GM12875 (cell line): Measurements from ENCODE around the gene CHRM2.

Source experiments
- H3K4me3 ChIP-seq: one replicate; pipeline ENCODE4 v1.5.1; 2011; ENCODE audit warnings: low read depth, low read length, control low read depth
- TF ChIP-seq, protein P1 (sequence below): IDR thresholded peaks from 2 replicates; pipeline ENCODE4 v1.5.1; 2011; ENCODE audit warnings: low read depth, mild to moderate bottlenecking, control low read depth, inconsistent platforms, low read length, moderate library complexity, borderline replicate concordance; ENCODE audit not compliant: insufficient read depth

CHRM2 gene

DNA sequence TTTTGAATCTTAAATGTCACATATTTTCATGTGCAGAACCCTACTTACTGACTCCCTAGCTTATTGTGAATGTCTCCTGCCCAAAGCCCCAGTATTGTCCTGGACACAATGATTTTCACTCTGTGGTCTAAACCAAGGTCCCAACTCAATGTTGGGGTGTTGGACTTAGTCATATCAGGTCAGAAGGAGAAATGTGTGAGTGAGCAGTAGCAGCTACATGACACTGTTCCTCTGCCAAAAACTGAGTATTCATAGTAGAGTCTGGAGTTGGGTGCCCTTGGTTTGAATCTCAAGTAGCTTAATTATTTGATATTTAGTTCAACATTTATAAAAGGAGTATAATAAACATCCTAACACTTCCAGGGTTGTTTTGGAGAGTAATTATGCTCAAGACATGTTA, 141.0 kb downstream of the CHRM2 start:
- no peak overlapping the region for H3K4me3 ChIP-seq
- TF ChIP-seq, protein P1, sequence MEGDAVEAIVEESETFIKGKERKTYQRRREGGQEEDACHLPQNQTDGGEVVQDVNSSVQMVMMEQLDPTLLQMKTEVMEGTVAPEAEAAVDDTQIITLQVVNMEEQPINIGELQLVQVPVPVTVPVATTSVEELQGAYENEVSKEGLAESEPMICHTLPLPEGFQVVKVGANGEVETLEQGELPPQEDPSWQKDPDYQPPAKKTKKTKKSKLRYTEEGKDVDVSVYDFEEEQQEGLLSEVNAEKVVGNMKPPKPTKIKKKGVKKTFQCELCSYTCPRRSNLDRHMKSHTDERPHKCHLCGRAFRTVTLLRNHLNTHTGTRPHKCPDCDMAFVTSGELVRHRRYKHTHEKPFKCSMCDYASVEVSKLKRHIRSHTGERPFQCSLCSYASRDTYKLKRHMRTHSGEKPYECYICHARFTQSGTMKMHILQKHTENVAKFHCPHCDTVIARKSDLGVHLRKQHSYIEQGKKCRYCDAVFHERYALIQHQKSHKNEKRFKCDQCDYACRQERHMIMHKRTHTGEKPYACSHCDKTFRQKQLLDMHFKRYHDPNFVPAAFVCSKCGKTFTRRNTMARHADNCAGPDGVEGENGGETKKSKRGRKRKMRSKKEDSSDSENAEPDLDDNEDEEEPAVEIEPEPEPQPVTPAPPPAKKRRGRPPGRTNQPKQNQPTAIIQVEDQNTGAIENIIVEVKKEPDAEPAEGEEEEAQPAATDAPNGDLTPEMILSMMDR = no peak

DNA sequence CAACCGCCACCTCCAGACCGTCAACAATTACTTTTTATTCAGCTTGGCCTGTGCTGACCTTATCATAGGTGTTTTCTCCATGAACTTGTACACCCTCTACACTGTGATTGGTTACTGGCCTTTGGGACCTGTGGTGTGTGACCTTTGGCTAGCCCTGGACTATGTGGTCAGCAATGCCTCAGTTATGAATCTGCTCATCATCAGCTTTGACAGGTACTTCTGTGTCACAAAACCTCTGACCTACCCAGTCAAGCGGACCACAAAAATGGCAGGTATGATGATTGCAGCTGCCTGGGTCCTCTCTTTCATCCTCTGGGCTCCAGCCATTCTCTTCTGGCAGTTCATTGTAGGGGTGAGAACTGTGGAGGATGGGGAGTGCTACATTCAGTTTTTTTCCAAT, 146.6 kb downstream of the CHRM2 start:
- no peak overlapping the region for H3K4me3 ChIP-seq
- TF ChIP-seq, protein P1 = no peak

DNA sequence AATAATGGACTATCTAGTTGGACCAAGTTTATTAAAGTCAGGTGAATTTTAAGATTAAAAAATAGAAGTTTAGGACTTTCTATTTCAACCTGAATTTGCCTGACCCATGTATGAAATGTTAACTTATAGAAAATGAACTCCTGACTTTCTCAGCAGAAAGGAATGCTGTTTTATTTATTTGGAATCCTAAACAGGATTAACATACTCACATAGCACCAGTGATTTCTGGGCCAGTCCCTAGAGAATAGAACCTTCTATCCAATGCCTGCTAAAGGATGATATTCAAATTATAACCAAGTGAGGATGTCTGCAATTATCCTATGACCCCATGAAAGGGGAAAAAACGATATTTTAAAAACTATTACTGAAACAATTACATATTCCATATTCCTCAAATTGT, 148.8 kb downstream of the CHRM2 start:
- H3K4me3 ChIP-seq = no peak overlapping the region

DNA sequence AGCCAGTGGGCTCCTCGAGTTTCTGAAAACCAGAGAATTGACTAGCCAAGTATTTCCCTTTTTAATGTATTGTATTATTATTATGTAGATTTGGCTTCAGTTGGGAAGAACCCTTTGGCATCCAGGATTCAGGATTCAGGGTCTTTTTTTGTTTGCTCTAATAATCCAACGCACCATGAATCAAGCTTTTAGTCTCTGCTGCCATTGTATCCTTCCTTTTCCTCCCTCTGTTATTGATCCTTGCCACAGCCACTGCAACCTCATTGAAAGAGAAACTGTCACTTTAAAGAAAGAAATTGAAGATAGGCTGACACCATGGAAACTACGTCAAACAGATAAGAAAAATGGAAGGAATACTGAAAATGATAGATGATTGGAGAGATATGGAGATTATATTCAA, 150.0 kb downstream of the CHRM2 start:
- TF ChIP-seq, protein P1 = no peak
- H3K4me3 ChIP-seq = no peak overlapping the region

More for the DNA sequence above, 148.8 kb downstream of the CHRM2 start:
- TF ChIP-seq, protein P1 = no peak

DNA sequence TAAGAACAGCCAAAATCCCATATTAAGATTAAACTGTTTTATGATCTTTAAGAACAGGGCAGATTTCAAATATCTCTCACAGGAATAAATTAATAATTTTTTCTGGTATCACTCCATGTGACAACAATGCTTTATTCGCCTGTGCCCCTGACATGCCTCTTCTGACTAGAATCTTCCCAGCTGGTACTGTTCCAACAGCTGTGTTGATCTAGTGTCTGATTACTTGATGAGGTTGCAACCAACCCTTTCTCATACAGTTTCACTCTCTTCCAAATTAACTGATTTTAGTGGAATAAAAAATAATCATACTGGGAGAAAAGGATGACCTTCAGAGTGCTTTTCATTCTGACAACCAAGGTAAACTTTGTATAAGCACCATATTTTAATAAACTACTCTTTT, 151.9 kb downstream of the CHRM2 start:
- TF ChIP-seq, protein P1 = no peak
- H3K4me3 ChIP-seq = no peak overlapping the region

DNA sequence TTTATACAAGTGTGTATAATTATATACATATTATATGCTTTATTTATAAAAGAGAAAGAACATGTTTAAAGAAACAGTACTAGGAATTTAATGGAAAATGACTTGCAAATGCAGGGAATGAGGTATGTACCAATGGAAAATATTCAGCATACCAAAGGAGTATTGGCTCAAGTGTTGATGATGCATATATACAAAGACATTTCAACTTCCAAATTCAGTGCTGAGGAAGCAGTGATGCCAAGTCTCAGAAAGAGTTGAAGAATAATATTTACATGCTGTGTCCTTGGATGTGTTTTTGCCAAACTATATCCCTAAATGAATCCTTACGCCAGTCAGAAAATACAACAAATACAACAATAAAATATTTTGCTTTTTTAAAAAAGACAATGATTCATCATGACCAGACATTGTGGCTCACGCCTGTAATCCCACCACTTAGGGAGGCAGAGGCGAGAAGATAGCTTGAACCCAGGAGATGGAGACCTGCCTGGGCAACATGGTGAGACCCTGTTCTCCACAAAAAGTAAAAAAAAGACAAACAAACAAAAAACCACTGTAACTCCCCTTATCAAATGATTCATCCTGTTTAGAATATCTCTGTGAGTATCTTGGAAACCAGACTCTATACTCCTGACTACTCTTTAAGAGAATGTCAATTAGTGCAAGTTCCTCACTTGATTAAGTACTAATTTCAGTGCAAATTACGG, 157.2 kb downstream of the CHRM2 start:
- TF ChIP-seq, protein P1 = no peak

DNA sequence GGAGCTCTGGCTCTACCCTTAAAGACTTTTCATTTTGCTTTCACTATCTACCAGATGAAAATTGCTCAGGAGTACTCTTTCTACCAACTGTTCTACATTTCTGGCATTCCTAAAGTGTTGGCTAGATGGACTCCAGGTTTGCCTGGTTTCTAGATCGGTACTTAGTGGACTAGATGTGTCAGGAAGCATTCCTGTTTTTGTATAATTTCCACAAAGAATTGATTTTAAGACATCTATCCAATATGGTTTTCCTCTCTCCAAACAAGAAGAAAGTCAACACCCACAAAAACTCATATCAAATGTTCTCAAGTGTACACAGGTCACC, 157.7 kb downstream of the CHRM2 start:
- H3K4me3 ChIP-seq = no peak overlapping the region

More for the DNA sequence above, 157.2 kb downstream of the CHRM2 start:
- H3K4me3 ChIP-seq = no peak overlapping the region

More for the DNA sequence above, 157.7 kb downstream of the CHRM2 start:
- TF ChIP-seq, protein P1 = no peak
